Right kidney (tissue), 9 donors: ENCODE measurements around the gene RNF19B.
"Not testable (repeated sequence)": the region's sequence is repeated elsewhere in the genome, so short reads cannot be mapped to it uniquely, and the experiment has no call there.

ENCODE experiments used
- DNase-seq: peaks from one replicate; pipeline ENCODE4 v3.0.0-alpha.2; 2016
- long read RNA-seq, 8 donors: transcript quantifications; one replicate each; lab custom pipeline, GENCODE V29; 2026

Gene RNF19B
- long read RNA-seq, donor 1, partial matches to known transcripts, result 0 of 2 reads
- long read RNA-seq, donor 1, other reads (novel, unspliced or antisense), result 0 of 2 reads
- long read RNA-seq, donor 2, partial matches to known transcripts, result 0 of 1 reads
- long read RNA-seq, donor 2, other reads (novel, unspliced or antisense), result 0 of 1 reads
- long read RNA-seq, donor 3, partial matches to known transcripts, result 0 of 2 reads
- long read RNA-seq, donor 3, other reads (novel, unspliced or antisense), result 0 of 2 reads
- long read RNA-seq, donor 4, partial matches to known transcripts, result 0 of 1 reads
- long read RNA-seq, donor 4, other reads (novel, unspliced or antisense), result 0 of 1 reads
- long read RNA-seq, donor 5, partial matches to known transcripts, result 0 of 3 reads
- long read RNA-seq, donor 5, other reads (novel, unspliced or antisense), result 0 of 3 reads
- long read RNA-seq, donor 6, transcript RNF19B-201 (9 exons, 2,334 nt), result major isoform, 6 of 7 reads
- long read RNA-seq, donor 6, partial matches to known transcripts, result 0 of 7 reads
- long read RNA-seq, donor 6, other reads (novel, unspliced or antisense), result 0 of 7 reads
- long read RNA-seq, donor 7, result 0 reads
- long read RNA-seq, donor 8, partial matches to known transcripts, result 0 of 5 reads
- long read RNA-seq, donor 8, other reads (novel, unspliced or antisense), result 0 of 5 reads

- peak; percentile 95 for DNase-seq
These were observed at the start of gene RNF19B for GRCh38 chr1:32964461-32965250. TSS of gene RNF19B (minus strand) at chr1:32964809. CDS start at chr1:32964685, 124 bp downstream.

- DNase-seq, result no peak
These were observed 49.2 kb upstream of the RNF19B start for GRCh38 chr1:33013791-33014190.

- DNase-seq, result no peak
These were observed 47.6 kb upstream of the RNF19B start for GRCh38 chr1:33012165-33012564.

DNA sequence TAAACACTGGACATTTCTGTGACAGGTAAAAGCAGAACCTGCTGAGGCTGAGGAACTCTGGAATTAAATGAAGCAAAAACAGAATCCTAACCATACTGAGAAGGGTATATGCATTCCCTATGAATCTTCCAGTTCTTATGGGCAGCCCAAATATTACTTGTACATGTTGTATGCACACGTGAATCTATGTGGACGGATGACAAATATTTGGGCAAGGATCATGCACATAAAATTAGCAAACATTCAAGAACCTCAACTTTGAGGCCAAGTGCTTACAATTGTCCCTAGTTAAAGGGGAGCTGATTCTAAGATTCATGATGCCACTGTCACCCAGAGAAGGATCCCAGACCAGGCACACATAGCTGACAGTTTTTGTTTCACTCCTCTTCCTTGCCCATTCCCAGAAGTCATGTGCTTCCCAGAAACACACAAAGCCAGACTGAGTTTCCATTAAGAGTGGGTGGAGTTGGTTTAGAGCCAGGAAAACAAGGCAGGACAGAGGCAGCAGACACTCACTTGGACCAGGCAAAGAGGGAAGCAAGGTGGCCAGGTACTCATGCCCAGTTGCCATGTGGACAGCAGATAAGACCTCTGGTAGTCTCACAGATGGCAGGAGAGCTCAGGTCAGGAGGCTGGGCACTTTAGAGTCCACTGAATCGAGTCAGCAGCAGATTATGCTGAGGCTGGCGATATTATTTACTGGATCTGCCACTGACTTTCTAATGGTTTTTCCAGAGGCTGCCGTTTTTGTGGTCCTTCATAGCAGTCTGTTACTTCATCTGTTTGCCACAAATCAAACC, 46.5 kb upstream of the RNF19B start:
- no peak for DNase-seq

GRCh38 chr1:33009561-33009960, 45.0 kb upstream of the RNF19B start:
- no peak for DNase-seq

DNA sequence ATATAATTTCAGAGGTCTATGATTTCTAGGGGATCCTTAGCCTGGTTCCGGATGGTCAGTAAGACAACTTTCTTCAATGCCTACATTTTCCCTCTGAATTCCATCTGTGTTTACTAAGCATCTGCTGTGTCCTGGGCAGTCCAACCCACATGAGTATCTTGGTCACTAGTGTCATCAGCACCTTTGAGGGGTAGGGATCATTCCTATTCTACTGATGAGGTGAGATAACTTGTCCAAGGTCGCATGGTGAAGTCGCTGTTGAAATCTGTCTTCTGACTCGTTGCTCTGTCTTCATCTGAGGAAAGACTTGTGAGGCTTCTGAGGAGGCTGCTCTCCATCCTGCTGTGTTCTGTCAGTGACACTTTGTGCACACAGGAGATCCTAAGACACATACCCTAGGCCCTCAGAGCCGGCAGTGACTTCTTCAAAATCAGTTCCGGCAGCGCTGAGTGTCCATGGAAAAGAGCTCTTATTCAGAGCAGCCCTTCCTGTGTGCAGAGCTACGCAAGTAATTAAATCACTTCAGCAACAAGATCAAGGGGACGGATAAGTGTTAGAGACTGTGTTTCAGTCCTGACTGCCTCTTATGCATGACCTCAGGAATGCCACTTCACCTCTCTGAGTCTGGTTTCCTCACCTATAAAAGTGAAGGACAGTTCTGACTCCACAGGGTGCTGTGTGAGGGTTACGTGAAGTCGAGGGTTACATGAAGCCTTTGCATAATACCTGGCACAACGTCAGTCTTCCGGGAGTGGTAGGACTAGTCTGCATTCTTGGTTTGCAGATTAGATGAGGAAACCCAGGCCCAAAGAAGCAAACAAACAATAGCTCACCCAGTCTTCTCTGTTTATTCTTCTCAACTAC, 43.7 kb upstream of the RNF19B start:
- no peak for DNase-seq

GRCh38 chr1:33007190-33008050, 42.8 kb upstream of the RNF19B start:
- no peak for DNase-seq

- no peak for DNase-seq
These were observed 41.3 kb upstream of the RNF19B start for GRCh38 chr1:33005838-33006421.

- DNase-seq, result no peak
These were observed 40.7 kb upstream of the RNF19B start for GRCh38 chr1:33005117-33005837.

DNA sequence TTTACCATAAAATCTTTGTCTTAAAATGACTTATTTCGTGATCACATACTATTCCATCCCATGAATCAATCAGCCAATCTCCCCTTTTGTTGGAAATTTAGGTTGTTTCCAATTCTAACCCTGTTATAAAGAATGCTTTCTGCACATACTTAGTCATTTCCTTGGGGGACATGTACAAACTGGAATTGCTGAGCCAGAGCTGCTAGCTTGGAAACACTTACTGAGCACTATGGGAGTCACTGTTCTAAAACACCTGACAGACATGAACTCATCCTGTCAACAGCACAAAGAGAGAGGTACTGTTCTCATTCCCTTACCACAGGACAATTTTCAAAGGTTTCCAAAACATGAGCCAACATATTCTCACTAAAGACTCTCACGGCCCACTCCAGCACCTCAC, 40.0 kb upstream of the RNF19B start:
- DNase-seq, result no peak

GRCh38 chr1:33003657-33004056, 39.0 kb upstream of the RNF19B start:
- no peak for DNase-seq

DNA sequence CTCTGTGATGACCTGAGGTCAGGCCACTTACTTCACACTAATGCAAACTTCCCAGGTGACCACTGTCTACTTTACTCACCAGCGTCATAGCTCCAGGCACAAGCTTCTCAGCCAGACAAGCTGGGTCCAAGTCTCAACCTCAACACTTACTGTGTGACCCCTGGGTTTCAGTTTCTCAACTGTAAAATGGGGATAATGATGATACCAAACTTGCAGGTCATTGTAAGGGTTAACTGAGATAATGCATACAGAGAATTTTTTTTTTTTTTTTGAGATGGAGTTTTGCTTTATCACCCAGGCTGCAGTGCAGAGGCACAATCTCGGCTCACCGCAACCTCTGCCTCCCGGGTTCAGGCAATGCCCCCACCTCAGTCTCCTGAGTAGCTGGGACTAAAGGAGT, 37.4 kb upstream of the RNF19B start:
- no peak for DNase-seq

DNA sequence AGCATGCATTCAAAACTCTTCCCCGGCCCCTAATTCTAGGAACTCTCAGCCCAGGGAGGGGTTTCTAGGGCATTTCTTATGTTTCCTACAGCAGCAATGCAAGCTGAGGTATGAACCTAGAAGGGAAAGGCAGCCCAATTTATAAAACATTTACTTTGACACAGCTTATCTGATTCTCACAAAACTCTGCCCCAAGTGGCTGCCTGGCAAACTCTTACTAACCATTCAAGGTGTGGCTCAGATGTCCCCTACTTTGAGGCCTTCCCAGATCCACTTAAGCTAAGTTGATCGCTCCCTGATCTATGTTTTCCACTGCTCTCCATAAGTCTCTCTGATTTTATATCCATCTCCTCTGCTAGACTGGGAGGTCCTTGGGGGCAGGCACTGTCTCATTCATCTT, 36.7 kb upstream of the RNF19B start:
- no peak for DNase-seq

DNA sequence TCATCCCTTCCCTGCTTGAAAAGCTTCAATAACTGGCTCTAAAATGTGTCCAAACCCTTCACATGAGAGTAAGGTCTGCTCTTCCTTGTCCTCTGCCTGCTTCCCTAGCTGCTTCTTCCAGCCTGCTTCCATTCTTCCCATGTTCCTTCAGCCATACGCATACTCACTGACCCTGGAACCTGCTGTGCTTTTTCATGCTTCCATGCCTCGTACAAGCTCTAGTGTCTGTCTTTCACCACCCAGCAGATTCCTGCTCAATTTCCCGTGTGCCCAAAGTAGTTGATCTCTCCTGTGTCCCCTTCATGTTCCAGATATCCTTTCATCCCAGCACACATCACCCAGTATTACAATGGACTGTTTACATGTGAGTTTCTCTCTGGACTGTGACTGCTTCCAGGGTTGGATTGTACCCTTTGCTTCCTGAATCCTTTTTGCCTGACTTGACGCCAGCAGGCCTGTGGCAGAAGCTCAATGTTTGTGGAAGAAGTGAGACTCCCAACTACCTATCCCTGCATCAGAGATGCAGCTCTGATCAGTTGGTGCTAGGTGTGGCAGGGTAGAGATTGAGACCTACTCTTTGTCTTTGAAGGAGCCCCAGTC, 35.9 kb upstream of the RNF19B start:
- no peak for DNase-seq

- DNase-seq, result no peak
These were observed 34.4 kb upstream of the RNF19B start for GRCh38 chr1:32998997-32999396.

DNA sequence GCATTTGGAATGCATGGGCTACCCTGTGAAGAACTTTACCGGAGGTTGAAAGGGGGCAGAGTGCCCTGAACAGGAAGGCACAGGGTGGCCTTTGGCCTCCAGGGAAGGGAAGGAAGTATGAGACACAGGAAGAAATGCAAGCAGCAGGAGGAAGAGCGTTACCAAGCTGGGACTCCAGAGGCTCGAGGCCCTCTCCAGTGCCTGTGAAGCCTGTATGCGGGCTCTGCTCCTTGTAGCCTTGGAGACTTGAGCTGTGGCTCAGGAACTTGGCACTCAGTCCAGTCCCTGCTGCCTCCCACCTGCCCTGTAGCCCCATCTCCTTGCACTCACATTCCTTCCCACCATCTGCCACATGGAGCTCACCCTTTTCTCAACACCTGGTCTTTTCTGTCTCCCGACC, 33.5 kb upstream of the RNF19B start:
- DNase-seq, result no peak

GRCh38 chr1:32997381-32997891, 32.8 kb upstream of the RNF19B start:
- DNase-seq, result no peak

GRCh38 chr1:32993324-32993636, 28.7 kb upstream of the RNF19B start:
- not testable (repeated sequence) for DNase-seq
